Measurements from ENCODE around the gene CCND3. TPM values are rescaled to one million over a fixed set of nuclear protein-coding genes. Genes with fewer than 3 reads are reported as not detected.

CCND3 gene
- total RNA-seq, 4 donors from 2014 or later: 103 to 212 (median 145) TPM

DNA sequence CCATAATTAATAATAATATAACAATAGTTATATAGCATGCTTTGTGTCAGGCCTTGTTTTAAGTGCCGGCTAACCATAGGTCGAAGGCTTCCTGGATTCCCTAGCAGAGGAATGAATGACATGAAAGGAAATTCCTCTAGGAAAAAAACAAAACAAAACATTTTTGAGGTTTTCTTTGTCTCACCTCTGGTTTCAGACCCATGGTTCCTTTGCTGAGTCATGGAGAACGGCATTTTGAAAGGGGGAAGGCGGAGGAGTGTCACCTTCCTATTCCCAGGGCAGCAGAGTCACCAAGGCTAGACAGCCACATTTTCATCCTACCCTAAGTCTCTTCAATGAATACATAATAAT is 25.3 kb upstream of the CCND3 start:
- 76 to 79% methylated on average over 4 of the region's 4 CpGs for WGBS, 2 donors (ENCODE audit: low coverage in 1 of 2)
- Histone ChIP-seq H3K27me3 (no peaks in the 10 kb centered on the region), H3K4me3 (no peak overlapping the region), H3K4me1 (peaks cover 0 to 11% (median 0%) of the 10 kb centered on the region in 3 donors), H3K9me3 (no peaks in the 10 kb centered on the region), H3K27ac (no peak overlapping the region), H3K36me3 (peaks cover 0 to 3% of the 10 kb centered on the region in 2 donors)
- no peak for ATAC-seq
- TF ChIP-seq POLR2AphosphoS5 (IDR thresholded peaks at IDR 0.05): no peak
- TF ChIP-seq EP300 (IDR thresholded peaks at IDR 0.05): no peak
- no peak for TF ChIP-seq CTCF (IDR thresholded peaks at IDR 0.05)
- TF ChIP-seq POLR2A (IDR thresholded peaks at IDR 0.05): no peak

GRCh38 chr6:41966214-41966920 is 24.8 kb upstream of the CCND3 start:
- no peak overlapping the region for H3K4me3 ChIP-seq
- no peak for TF ChIP-seq POLR2AphosphoS5 (IDR thresholded peaks at IDR 0.05)
- no peak for TF ChIP-seq EP300 (IDR thresholded peaks at IDR 0.05)
- TF ChIP-seq POLR2A (IDR thresholded peaks at IDR 0.05): no peak
- no peak overlapping the region for H3K27ac ChIP-seq
- H3K27me3 ChIP-seq: no peaks in the 10 kb centered on the region
- H3K4me1 ChIP-seq: peaks cover 0 to 11% (median 0%) of the 10 kb centered on the region in 3 donors
- 50 to 86% methylated on average over 2 to 3 of the region's 5 CpGs for WGBS, 2 donors (ENCODE audit: low coverage in 1 of 2)
- no peak for ATAC-seq
- H3K36me3 ChIP-seq: peaks cover 0 to 3% of the 10 kb centered on the region in 2 donors
- H3K9me3 ChIP-seq: no peaks in the 10 kb centered on the region

- H3K9me3 ChIP-seq: no peaks in the 10 kb centered on the region
- no peak overlapping the region for H3K4me3 ChIP-seq
- no peaks in the 10 kb centered on the region for H3K27me3 ChIP-seq
- no peak for TF ChIP-seq CTCF (IDR thresholded peaks at IDR 0.05)
- TF ChIP-seq POLR2A (IDR thresholded peaks at IDR 0.05): no peak
- no peak for TF ChIP-seq EP300 (IDR thresholded peaks at IDR 0.05)
- no peak for TF ChIP-seq POLR2AphosphoS5 (IDR thresholded peaks at IDR 0.05)
- no peak overlapping the region for H3K27ac ChIP-seq
- peaks cover 0 to 7% (median 0%) of the 10 kb centered on the region in 3 donors for H3K4me1 ChIP-seq
- 58 to 63% methylated on average over 8 of the region's 11 CpGs for WGBS, 2 donors (ENCODE audit: low coverage in 1 of 2)
- H3K36me3 ChIP-seq: peaks cover 0 to 3% of the 10 kb centered on the region in 2 donors
- ATAC-seq: no peak
These were observed 24.0 kb upstream of the CCND3 start for GRCh38 chr6:41965429-41966213.

GRCh38 chr6:41964201-41964887 is 22.7 kb upstream of the CCND3 start:
- ATAC-seq: no peak
- Histone ChIP-seq H3K27me3 (no peaks in the 10 kb centered on the region), H3K36me3 (peaks cover 0 to 3% of the 10 kb centered on the region in 2 donors), H3K27ac (no peak overlapping the region), H3K4me1 (no peaks in the 10 kb centered on the region), H3K9me3 (no peaks in the 10 kb centered on the region), H3K4me3 (no peak overlapping the region)
- 84% methylated on average over 2 of the region's 2 CpGs; no CpG with 5 or more reads in 1 of the 2 donors for WGBS, 2 donors (ENCODE audit: low coverage in 1 of 2)
- no peak for TF ChIP-seq EP300 (IDR thresholded peaks at IDR 0.05)
- no peak for TF ChIP-seq POLR2AphosphoS5 (IDR thresholded peaks at IDR 0.05)
- no peak for TF ChIP-seq POLR2A (IDR thresholded peaks at IDR 0.05)
- no peak for TF ChIP-seq CTCF (IDR thresholded peaks at IDR 0.05)

DNA sequence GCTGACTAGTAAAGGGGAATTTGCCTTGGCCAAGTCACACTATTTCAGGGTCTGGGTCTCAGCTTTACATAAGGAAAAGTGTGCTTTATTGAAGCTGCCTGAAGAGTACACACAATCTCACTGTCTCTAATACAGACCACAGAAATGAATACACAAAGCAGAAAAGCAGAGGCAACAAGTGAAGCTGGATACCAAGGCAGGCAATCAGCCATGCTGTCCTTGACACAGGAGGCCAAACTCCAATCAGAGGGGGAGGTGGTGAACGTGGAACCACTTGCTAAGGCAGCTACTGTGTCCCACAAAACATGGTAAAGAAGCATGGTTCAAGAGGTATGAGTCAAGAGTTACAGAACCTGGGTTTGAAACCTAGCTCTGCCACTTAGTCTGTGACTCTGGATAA is 21.8 kb upstream of the CCND3 start:
- no peak for TF ChIP-seq EP300 (IDR thresholded peaks at IDR 0.05)
- WGBS, 2 donors (ENCODE audit: low coverage in 1 of 2): 70% methylated on average over 1 of the region's 1 CpG; no CpG with 5 or more reads in 1 of the 2 donors
- H3K27ac ChIP-seq: no peak overlapping the region
- H3K27me3 ChIP-seq: no peaks in the 10 kb centered on the region
- no peak overlapping the region for H3K4me3 ChIP-seq
- peaks cover 0 to 3% of the 10 kb centered on the region in 2 donors for H3K36me3 ChIP-seq
- H3K4me1 ChIP-seq: no peaks in the 10 kb centered on the region
- no peaks in the 10 kb centered on the region for H3K9me3 ChIP-seq
- no peak for ATAC-seq

Data from gastroesophageal sphincter (tissue), 4 donors.